Measurements from ENCODE around the gene PJA2. TPM values are rescaled to one million over a fixed set of nuclear protein-coding genes. Genes with fewer than 3 reads are reported as not detected.

PJA2 gene
- total RNA-seq, 1 experiment from 2014 or later = 51.5 TPM

- TF ChIP-seq, protein P1, sequence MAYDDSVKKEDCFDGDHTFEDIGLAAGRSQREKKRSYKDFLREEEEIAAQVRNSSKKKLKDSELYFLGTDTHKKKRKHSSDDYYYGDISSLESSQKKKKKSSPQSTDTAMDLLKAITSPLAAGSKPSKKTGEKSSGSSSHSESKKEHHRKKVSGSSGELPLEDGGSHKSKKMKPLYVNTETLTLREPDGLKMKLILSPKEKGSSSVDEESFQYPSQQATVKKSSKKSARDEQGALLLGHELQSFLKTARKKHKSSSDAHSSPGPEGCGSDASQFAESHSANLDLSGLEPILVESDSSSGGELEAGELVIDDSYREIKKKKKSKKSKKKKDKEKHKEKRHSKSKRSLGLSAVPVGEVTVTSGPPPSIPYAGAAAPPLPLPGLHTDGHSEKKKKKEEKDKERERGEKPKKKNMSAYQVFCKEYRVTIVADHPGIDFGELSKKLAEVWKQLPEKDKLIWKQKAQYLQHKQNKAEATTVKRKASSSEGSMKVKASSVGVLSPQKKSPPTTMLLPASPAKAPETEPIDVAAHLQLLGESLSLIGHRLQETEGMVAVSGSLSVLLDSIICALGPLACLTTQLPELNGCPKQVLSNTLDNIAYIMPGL (CRISPR knock-in tag; IDR thresholded peaks at IDR 0.05) = no peak
- TF ChIP-seq USF1 (CRISPR knock-in tag; IDR thresholded peaks at IDR 0.05) = no peak
- TF ChIP-seq ATF1 (CRISPR knock-in tag; IDR thresholded peaks at IDR 0.05) = no peak
- no peak for TF ChIP-seq ZBTB21 (CRISPR knock-in tag; IDR thresholded peaks at IDR 0.05; ENCODE audit: borderline replicate concordance)
- TF ChIP-seq FOXK1 (CRISPR knock-in tag; IDR thresholded peaks at IDR 0.05) = no peak
Measured at GRCh38 chr5:109324351-109324750, 85.4 kb downstream of the PJA2 start (continued).

DNA sequence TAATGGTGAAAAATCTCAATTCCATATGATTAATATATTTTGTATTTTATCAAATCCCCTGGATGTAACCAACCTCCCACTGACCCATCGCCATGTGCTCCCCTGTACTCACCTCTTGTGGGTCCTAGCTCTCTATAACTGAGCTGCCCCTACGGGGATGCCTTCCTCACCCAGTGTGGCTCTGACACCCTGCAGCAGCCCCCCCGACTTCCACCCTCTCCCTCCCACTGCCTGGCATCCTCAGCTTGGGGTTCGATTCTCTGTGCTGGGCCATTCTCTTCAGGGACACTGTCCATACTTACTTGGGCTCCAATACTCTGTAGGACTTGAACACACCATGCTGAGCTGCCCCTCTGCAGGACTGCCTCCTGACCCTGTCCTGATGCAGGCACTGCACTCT, 87.1 kb downstream of the PJA2 start:
- CTCF ChIA-PET = no interaction called here
- no peaks in the 10 kb centered on the region for H3K4me1 Mint-ChIP-seq
- H3K27ac Mint-ChIP-seq = no peak overlapping the region
- no peaks in the 10 kb centered on the region for H3K9me3 Mint-ChIP-seq
- POLR2A ChIA-PET = interaction anchor here (0.5 to 0.6 kb wide), 2 partner anchors 70 to 200 kb away, joined by 3 to 5 read pairs; no protein-coding TSS in a partner anchor
- no peak overlapping the region for H3K4me3 Mint-ChIP-seq
- DNase-seq (ENCODE audit: low spot score) = no peak
- no peak for TF ChIP-seq RORB (CRISPR knock-in tag; IDR thresholded peaks at IDR 0.05)
- TF ChIP-seq, protein P2, sequence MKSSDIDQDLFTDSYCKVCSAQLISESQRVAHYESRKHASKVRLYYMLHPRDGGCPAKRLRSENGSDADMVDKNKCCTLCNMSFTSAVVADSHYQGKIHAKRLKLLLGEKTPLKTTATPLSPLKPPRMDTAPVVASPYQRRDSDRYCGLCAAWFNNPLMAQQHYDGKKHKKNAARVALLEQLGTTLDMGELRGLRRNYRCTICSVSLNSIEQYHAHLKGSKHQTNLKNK (CRISPR knock-in tag; IDR thresholded peaks at IDR 0.05) = no peak
- no peak for TF ChIP-seq E2F5 (CRISPR knock-in tag; IDR thresholded peaks at IDR 0.05)
- TF ChIP-seq TP53 (CRISPR knock-in tag; IDR thresholded peaks at IDR 0.05) = no peak
- no peak for TF ChIP-seq ESRRA (CRISPR knock-in tag; IDR thresholded peaks at IDR 0.05; ENCODE audit: borderline replicate concordance)
- no peaks in the 10 kb centered on the region for H3K27me3 Mint-ChIP-seq (ENCODE audit: low read depth)
- ATAC-seq = no peak
- H3K36me3 Mint-ChIP-seq = no peaks in the 10 kb centered on the region

- ATAC-seq (no peak), DNase-seq (ENCODE audit: low spot score) (no peak)
- no peak for TF ChIP-seq TEAD1 (CRISPR knock-in tag; IDR thresholded peaks at IDR 0.05)
- no peak for TF ChIP-seq ESRRA (CRISPR knock-in tag; IDR thresholded peaks at IDR 0.05; ENCODE audit: borderline replicate concordance)
- no peak for TF ChIP-seq NFYB (CRISPR knock-in tag; conservative IDR thresholded peaks at IDR 0.05; ENCODE audit: low read depth)
- TF ChIP-seq CREB1 (CRISPR knock-in tag; IDR thresholded peaks at IDR 0.05) = no peak
- TF ChIP-seq ELF4 (CRISPR knock-in tag; IDR thresholded peaks at IDR 0.05; ENCODE audit: low read depth) = no peak
- Mint-ChIP-seq H3K27ac (no peak overlapping the region), H3K36me3 (no peaks in the 10 kb centered on the region), H3K9me3 (no peaks in the 10 kb centered on the region), H3K4me1 (no peaks in the 10 kb centered on the region), H3K4me3 (no peak overlapping the region), H3K27me3 (ENCODE audit: low read depth) (no peaks in the 10 kb centered on the region)
- ChIA-PET CTCF (no interaction called here), POLR2A (no interaction called here)
Measured at GRCh38 chr5:109319351-109319750, 90.4 kb downstream of the PJA2 start.

- no peaks in the 10 kb centered on the region for H3K4me1 Mint-ChIP-seq
- H3K4me3 Mint-ChIP-seq = no peak overlapping the region
- H3K27ac Mint-ChIP-seq = no peak overlapping the region
- ChIA-PET POLR2A (no interaction called here), CTCF (no interaction called here)
- H3K36me3 Mint-ChIP-seq = no peaks in the 10 kb centered on the region
- H3K9me3 Mint-ChIP-seq = no peaks in the 10 kb centered on the region
- ATAC-seq (no peak), DNase-seq (ENCODE audit: low spot score) (no peak)
- H3K27me3 Mint-ChIP-seq (ENCODE audit: low read depth) = no peaks in the 10 kb centered on the region
- TF ChIP-seq E2F1 (CRISPR knock-in tag; IDR thresholded peaks at IDR 0.05) = no peak
- no peak for TF ChIP-seq CREM (CRISPR knock-in tag; IDR thresholded peaks at IDR 0.05)
- TF ChIP-seq, protein P3, sequence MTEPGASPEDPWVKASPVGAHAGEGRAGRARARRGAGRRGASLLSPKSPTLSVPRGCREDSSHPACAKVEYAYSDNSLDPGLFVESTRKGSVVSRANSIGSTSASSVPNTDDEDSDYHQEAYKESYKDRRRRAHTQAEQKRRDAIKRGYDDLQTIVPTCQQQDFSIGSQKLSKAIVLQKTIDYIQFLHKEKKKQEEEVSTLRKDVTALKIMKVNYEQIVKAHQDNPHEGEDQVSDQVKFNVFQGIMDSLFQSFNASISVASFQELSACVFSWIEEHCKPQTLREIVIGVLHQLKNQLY (CRISPR knock-in tag; IDR thresholded peaks at IDR 0.05) = no peak
- TF ChIP-seq ZNF416 (CRISPR knock-in tag; IDR thresholded peaks at IDR 0.05) = no peak
- TF ChIP-seq ZNF121 (CRISPR knock-in tag; IDR thresholded peaks at IDR 0.05) = no peak
- TF ChIP-seq, protein P4, sequence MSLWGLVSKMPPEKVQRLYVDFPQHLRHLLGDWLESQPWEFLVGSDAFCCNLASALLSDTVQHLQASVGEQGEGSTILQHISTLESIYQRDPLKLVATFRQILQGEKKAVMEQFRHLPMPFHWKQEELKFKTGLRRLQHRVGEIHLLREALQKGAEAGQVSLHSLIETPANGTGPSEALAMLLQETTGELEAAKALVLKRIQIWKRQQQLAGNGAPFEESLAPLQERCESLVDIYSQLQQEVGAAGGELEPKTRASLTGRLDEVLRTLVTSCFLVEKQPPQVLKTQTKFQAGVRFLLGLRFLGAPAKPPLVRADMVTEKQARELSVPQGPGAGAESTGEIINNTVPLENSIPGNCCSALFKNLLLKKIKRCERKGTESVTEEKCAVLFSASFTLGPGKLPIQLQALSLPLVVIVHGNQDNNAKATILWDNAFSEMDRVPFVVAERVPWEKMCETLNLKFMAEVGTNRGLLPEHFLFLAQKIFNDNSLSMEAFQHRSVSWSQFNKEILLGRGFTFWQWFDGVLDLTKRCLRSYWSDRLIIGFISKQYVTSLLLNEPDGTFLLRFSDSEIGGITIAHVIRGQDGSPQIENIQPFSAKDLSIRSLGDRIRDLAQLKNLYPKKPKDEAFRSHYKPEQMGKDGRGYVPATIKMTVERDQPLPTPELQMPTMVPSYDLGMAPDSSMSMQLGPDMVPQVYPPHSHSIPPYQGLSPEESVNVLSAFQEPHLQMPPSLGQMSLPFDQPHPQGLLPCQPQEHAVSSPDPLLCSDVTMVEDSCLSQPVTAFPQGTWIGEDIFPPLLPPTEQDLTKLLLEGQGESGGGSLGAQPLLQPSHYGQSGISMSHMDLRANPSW (CRISPR knock-in tag; conservative IDR thresholded peaks at IDR 0.05; ENCODE audit: low read depth) = no peak
- no peak for TF ChIP-seq ATF1 (CRISPR knock-in tag; IDR thresholded peaks at IDR 0.05)
Measured at GRCh38 chr5:109318455-109319108, 91.2 kb downstream of the PJA2 start.
